ENCODE measurements around the gene LATS2. TPM values are rescaled to one million over a fixed set of nuclear protein-coding genes. Genes with fewer than 3 reads are reported as not detected.

LATS2 gene
- total RNA-seq, 2 experiments from 2014 or later, result 11.2 to 11.8 TPM

DNA sequence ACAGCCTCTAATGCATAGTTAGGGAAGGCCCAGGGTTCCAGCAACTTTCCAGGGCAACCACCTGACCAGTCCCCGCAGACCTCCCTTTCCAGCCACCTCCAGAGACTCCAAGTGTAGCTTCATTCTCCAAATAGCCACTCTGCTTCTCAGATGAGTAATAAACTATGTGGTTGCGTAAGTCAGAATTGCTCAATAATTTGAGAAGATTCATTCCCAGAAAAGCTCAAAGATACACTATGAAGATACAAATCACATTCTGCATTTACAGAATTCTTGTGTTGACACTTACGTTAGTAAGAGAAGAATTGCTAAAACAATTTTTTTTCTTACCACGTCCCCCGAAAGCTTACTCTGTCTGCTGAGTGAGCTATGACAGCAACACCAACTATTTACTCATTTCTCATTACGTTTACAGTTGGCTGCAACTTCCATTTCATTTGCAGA, 8.2 kb upstream of the LATS2 start:
- no peak for DNase-seq
- no peak overlapping the region for H3K4me3 Mint-ChIP-seq
- ChIA-PET CTCF (no interaction called here), POLR2A (no interaction called here)
- H3K4me1 Mint-ChIP-seq, result peaks cover 28% of the 10 kb centered on the region
- no peaks in the 10 kb centered on the region for H3K9me3 Mint-ChIP-seq
- no peaks in the 10 kb centered on the region for H3K36me3 Mint-ChIP-seq (ENCODE audit: low read depth)
- peak overlapping the region; percentile 31 for H3K27ac Mint-ChIP-seq
- no peaks in the 10 kb centered on the region for H3K27me3 Mint-ChIP-seq

DNA sequence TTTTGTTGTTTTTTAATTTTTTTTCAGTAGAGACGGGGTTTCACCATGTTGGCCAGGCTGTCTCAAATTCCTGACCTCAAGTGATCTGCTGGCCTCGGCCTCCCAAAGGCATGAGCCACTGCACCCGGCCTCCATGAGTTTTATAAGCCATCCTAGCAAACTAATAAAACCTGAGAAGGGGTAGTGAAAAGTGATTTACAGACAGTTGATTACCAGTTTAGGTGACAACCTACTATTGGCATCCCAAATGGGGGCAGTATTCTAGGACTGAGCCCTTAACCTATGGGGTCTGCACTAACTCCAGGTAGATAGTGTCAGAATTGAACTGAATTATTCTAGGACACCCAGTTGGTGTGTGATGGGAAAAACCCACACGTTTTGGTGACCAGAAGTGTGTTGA, 6.5 kb upstream of the LATS2 start:
- H3K4me1 Mint-ChIP-seq, result peaks cover 20% of the 10 kb centered on the region
- POLR2A ChIA-PET, result no interaction called here
- H3K9me3 Mint-ChIP-seq, result no peaks in the 10 kb centered on the region
- H3K27ac Mint-ChIP-seq, result no peak overlapping the region
- no peak for DNase-seq
- no peak overlapping the region for H3K4me3 Mint-ChIP-seq
- CTCF ChIA-PET, result no interaction called here
- no peaks in the 10 kb centered on the region for H3K36me3 Mint-ChIP-seq (ENCODE audit: low read depth)
- H3K27me3 Mint-ChIP-seq, result peaks cover 7% of the 10 kb centered on the region

DNA sequence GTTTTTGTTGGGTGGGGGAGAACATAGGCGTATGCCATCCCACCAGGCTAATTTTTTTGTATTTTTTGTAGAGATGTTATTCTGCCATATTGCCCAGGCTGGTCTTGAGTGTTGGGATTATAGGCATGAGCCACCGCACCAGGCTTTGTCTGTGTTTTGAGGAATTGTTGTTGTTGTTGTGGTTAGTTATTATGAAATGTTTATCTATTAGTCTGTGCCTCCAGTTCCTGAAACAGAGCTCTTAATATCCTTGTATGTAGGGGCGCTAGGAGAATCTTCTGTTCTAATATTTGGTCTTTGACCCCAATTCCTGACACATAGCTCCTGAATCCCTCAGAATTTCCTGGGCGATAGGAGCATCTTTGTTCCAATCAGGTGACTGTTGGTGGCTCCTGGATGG, 5.6 kb upstream of the LATS2 start:
- no peaks in the 10 kb centered on the region for H3K36me3 Mint-ChIP-seq (ENCODE audit: low read depth)
- no peak for DNase-seq
- POLR2A ChIA-PET, result no interaction called here
- H3K27me3 Mint-ChIP-seq, result peaks cover 11% of the 10 kb centered on the region
- CTCF ChIA-PET, result interaction anchor here (1.0 kb wide), 1 partner anchor 123 kb away, joined by 3 read pairs; no protein-coding TSS in a partner anchor
- no peak overlapping the region for H3K4me3 Mint-ChIP-seq
- peaks cover 20% of the 10 kb centered on the region for H3K4me1 Mint-ChIP-seq
- H3K9me3 Mint-ChIP-seq, result no peaks in the 10 kb centered on the region
- no peak overlapping the region for H3K27ac Mint-ChIP-seq

DNA sequence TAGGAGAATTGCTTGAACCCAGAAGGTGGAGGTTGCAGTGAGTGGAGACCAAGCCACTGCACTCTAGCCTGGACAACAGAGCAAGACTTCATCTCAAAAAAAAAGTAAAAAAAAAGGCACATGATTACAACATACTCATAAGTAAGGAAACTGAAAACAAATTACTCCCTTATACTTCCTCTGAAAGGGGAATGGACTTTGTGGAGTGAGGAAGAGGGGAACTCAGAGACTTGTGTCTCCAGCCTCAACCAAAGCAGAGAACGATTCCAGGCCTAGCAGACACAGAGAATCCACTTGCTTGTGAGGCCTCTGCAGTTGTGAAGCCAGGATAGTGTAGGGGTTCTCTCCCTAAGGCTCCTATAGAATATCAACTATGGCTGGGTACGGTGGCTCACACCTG, 4.3 kb upstream of the LATS2 start:
- no peaks in the 10 kb centered on the region for H3K36me3 Mint-ChIP-seq (ENCODE audit: low read depth)
- ChIA-PET CTCF (no interaction called here), POLR2A (no interaction called here)
- no peak overlapping the region for H3K27ac Mint-ChIP-seq
- no peak overlapping the region for H3K4me3 Mint-ChIP-seq
- H3K9me3 Mint-ChIP-seq, result no peaks in the 10 kb centered on the region
- no peak for DNase-seq
- peaks cover 12% of the 10 kb centered on the region for H3K4me1 Mint-ChIP-seq
- H3K27me3 Mint-ChIP-seq, result peaks cover 14% of the 10 kb centered on the region

DNA sequence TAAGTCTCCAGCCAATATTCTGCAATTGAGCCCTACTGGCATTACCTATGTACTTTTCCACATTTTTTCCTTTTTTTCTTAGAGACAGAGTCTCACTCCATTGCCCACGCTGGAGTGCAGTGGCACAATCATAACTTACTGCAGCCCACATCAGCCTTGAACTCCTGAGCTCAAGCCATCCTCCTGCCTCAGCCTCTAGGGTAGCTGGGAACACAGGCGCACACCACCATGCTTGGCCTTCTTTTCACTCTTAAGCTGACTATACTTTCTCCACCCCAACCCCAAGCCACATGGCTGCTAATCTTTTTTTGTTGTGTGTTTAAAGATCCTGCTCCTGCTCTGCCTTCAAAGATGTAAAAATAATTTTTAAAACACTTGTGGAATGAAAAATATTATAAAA, 1.6 kb upstream of the LATS2 start:
- ChIA-PET POLR2A (interaction anchor here (3.7 kb wide), 1 partner anchor 114 kb away, joined by 13 read pairs; the partner anchor contains the start of genes MRPL57 and SKA3), CTCF (no interaction called here)
- no peak for DNase-seq
- Mint-ChIP-seq H3K27ac (no peak overlapping the region), H3K4me1 (peaks cover 16% of the 10 kb centered on the region), H3K36me3 (ENCODE audit: low read depth) (no peaks in the 10 kb centered on the region), H3K4me3 (no peak overlapping the region), H3K27me3 (peaks cover 30% of the 10 kb centered on the region), H3K9me3 (no peaks in the 10 kb centered on the region)

DNA sequence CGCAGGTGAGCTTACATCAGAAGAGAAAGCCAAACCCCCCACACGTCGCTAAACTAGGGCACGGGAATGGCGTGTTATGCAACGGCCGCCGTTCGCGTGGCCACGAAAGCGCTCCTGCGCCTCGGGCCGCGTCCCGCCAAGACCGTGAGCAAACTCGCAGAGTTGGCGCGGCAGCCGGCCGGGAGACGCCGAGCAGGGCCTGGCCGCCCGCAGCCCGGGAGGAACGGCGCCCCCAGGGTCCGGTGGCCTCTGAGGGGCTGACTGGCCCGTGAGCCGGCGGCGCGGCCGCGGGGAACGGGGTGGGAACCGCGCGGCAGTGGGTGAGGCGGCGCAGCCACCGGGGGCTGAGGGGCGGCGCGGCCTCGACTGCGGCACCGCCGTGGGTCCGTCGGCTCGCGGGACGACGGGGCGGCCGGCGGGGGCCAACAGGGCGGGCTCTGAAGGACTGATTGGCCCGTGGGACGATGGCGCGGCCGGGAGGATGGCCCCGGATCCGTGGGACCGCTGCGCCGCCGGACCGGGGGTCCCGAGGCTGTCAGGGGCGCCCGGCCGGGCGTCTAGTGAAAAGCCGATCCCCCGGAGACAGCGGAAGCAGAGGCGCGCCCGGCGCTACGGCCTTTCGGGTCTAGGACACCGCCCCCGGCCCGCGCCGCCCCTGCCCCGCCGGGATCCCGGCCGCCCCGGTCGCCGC, 903 bp downstream of the LATS2 start:
- Mint-ChIP-seq H3K4me3 (peak overlapping the region; percentile 67), H3K9me3 (no peaks in the 10 kb centered on the region), H3K27ac (no peak overlapping the region), H3K27me3 (peaks cover 32% of the 10 kb centered on the region), H3K36me3 (ENCODE audit: low read depth) (no peaks in the 10 kb centered on the region), H3K4me1 (peaks cover 16% of the 10 kb centered on the region)
- DNase-seq, result no peak
- POLR2A ChIA-PET, result interaction anchor here (1.1 to 3.7 kb wide), 5 partner anchors 11 to 116 kb away, joined by 3 to 13 read pairs (median 5); partner anchors contain the start of genes MRPL57 and SKA3
- CTCF ChIA-PET, result no interaction called here

DNA sequence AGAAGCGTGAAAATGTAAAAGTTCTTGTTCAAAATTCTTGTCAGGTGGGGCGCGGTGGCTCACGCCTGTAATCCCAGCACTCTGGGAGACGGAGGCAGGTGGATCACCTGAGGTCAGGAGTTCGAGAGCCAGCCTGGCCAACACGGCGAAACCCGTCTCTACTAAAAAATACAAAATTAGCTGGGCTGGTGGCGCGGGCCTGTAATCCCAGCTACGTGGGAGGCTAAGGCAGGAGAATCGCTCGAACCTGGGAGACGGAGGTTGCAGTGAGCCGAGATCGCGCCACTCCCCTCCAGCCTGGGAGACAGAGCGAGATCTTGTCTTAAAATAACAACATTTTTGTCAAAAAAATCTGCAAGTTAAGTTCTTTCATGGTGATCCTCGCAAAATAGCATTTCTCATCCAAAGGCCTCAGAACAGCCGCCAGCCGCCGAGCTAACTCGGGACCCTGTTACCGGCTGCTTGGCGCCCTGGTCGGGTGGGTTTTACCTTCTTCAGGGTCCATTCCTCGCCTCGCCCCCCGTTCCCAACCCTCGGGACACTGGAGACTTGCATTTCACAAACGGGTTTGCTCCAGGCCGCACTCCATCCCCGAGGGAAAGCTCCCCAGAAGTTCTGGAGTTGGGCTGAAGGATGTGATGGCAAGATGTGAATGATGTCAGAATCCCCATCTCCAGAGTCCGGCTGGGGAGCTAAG, 1.6 kb downstream of the LATS2 start:
- ChIA-PET CTCF (no interaction called here), POLR2A (interaction anchor here (1.4 to 3.7 kb wide), 3 partner anchors 12 to 117 kb away, joined by 5 to 13 read pairs (median 6); partner anchors contain the start of genes MRPL57 and SKA3)
- peaks cover 16% of the 10 kb centered on the region for H3K4me1 Mint-ChIP-seq
- H3K4me3 Mint-ChIP-seq, result peak overlapping the region; percentile 67
- H3K27me3 Mint-ChIP-seq, result peaks cover 34% of the 10 kb centered on the region
- no peak for DNase-seq
- H3K9me3 Mint-ChIP-seq, result no peaks in the 10 kb centered on the region
- H3K36me3 Mint-ChIP-seq (ENCODE audit: low read depth), result no peaks in the 10 kb centered on the region
- H3K27ac Mint-ChIP-seq, result no peak overlapping the region

DNA sequence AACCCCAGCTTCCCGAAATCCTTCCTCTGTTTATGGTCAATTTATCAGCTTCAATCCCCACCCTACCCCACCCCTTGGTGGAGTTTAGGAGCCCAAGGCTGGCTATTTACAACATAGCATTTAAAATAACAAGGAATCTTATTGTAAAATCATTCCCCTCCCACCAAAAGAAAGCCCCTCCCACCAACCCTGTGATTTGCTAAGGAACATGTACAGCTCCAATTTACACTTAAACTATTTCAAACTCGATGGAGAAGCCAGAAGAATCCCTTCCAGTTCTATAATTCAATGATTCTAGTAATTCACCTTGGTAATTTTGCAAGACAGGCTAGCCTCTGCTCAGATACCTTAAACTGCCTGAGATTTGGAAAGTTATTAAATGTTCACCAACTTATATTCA, 3.0 kb downstream of the LATS2 start:
- Mint-ChIP-seq H3K36me3 (ENCODE audit: low read depth) (no peaks in the 10 kb centered on the region), H3K9me3 (no peaks in the 10 kb centered on the region), H3K27ac (no peak overlapping the region), H3K4me3 (no peak overlapping the region), H3K27me3 (peaks cover 29% of the 10 kb centered on the region), H3K4me1 (peaks cover 17% of the 10 kb centered on the region)
- no peak for DNase-seq
- ChIA-PET POLR2A (interaction anchor here (0.6 to 0.8 kb wide), 2 partner anchors 46 to 118 kb away, joined by 3 read pairs; partner anchors contain the start of genes MRPL57 and SKA3), CTCF (no interaction called here)

DNA sequence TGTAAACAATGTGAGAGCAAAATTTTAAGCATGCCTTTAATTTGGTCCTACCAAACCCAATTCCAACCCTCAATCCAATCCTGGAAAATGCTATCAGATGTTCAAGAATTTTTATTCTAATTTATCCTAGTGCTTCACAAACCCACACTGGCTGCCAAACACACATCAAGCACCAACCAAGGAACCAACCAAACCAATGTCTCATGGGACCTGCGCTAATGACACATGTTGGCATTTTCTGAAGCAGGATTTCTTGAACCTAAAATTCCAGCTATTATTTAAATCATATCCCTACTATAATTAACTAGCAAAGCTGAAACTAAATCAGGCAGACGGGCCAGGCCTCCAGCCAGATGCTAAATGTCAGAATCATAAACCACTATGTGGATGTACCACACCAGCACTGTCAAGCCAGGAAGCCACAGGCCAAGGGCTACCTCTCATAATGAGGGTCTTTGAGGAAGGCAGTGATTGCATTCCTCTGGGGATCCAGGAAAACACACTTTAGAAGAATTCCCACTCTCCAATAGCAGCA, 5.8 kb downstream of the LATS2 start:
- peaks cover 18% of the 10 kb centered on the region for H3K4me1 Mint-ChIP-seq
- H3K27me3 Mint-ChIP-seq, result peaks cover 20% of the 10 kb centered on the region
- no peaks in the 10 kb centered on the region for H3K9me3 Mint-ChIP-seq
- H3K36me3 Mint-ChIP-seq (ENCODE audit: low read depth), result no peaks in the 10 kb centered on the region
- ChIA-PET POLR2A (no interaction called here), CTCF (no interaction called here)
- DNase-seq, result no peak
- H3K27ac Mint-ChIP-seq, result no peak overlapping the region
- H3K4me3 Mint-ChIP-seq, result no peak overlapping the region

DNA sequence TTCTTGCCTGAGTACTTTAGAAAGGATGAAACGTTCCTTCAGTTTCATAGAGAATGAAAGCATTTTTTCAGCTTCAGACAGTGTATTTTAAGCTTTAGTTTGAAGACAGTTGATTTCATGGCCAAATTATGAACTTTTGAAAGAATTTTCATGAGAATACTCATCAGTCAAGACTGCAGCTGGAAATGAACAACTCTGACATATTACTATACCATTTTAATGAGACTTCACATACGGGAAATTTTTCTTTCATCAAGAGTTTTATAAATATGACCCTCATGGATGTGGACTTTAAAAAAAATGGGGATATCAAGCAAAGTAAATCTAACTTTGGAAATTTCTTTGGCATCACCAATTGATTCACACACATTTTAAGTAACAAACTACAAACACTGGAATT, 6.4 kb downstream of the LATS2 start:
- no peak for DNase-seq
- peaks cover 17% of the 10 kb centered on the region for H3K27me3 Mint-ChIP-seq
- peaks cover 17% of the 10 kb centered on the region for H3K4me1 Mint-ChIP-seq
- no peaks in the 10 kb centered on the region for H3K36me3 Mint-ChIP-seq (ENCODE audit: low read depth)
- POLR2A ChIA-PET, result no interaction called here
- H3K9me3 Mint-ChIP-seq, result no peaks in the 10 kb centered on the region
- CTCF ChIA-PET, result no interaction called here
- H3K27ac Mint-ChIP-seq, result no peak overlapping the region
- H3K4me3 Mint-ChIP-seq, result no peak overlapping the region

DNA sequence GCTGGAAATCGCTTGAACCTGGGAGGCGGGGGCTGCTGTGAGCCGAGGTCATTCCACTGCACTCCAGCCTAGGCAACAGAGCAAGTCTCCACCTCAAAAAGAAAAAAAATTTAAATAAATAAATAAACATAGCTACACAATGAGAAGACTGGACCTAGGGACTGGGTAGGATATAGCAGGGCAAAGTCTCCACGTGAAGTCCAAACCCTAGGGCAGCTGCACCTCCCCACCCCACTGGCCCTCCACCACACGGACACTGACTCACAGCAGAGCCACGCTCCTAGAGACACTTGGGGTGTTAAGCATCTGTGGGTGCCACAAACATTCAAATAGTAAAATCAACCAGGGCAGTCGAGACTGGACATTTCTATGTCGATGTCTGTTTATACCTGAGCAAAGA, 7.1 kb downstream of the LATS2 start:
- H3K9me3 Mint-ChIP-seq, result no peaks in the 10 kb centered on the region
- no peaks in the 10 kb centered on the region for H3K36me3 Mint-ChIP-seq (ENCODE audit: low read depth)
- H3K27me3 Mint-ChIP-seq, result peaks cover 10% of the 10 kb centered on the region
- peaks cover 13% of the 10 kb centered on the region for H3K4me1 Mint-ChIP-seq
- no peak overlapping the region for H3K27ac Mint-ChIP-seq
- ChIA-PET POLR2A (no interaction called here), CTCF (no interaction called here)
- no peak for DNase-seq
- no peak overlapping the region for H3K4me3 Mint-ChIP-seq

DNA sequence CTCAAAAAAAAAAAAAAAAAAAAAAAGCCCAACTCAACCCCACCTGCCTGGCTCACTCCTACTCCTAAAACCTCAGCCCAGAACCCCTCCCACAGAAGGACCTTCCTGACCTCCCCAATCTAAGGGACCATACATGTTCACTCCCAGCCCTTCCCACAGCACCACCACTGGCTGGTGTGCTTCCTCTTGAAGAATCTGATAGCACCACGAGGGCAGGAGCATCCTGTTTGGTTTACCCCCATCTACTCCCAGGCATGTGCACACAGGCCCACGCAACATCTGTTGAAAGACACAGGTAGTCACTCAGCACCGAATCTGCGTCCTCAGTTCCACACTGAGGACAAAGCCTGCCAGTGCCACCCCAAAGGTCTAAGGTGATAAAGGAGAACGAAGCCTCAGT, 8.2 kb downstream of the LATS2 start:
- no peak for DNase-seq
- peaks cover 11% of the 10 kb centered on the region for H3K4me1 Mint-ChIP-seq
- H3K9me3 Mint-ChIP-seq, result no peaks in the 10 kb centered on the region
- ChIA-PET POLR2A (no interaction called here), CTCF (interaction anchor here (0.6 kb wide), 1 partner anchor 9 kb away, joined by 4 read pairs; no protein-coding TSS in a partner anchor)
- peaks cover 4% of the 10 kb centered on the region for H3K27me3 Mint-ChIP-seq
- no peak overlapping the region for H3K27ac Mint-ChIP-seq
- no peaks in the 10 kb centered on the region for H3K36me3 Mint-ChIP-seq (ENCODE audit: low read depth)
- H3K4me3 Mint-ChIP-seq, result no peak overlapping the region

DNA sequence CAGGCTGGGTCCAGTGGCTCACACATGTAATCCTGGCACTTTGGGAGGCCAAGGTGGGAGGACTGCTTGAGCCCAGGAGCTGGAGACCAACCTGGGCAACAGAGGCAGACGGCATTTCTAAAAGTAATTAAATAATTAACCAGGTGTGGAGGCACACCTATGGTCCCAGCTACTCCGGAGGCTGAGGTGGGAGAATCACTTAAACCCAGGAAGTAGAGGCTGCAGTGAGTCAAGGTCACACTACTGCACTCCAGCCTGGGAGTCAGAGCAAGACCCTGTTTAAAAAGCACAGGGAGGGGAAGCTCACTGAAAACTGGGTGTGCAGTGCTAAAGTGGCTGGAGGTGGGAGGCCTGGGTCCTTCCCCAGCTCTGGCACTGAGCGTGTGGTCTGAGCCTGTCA, 9.7 kb downstream of the LATS2 start:
- no peak overlapping the region for H3K4me3 Mint-ChIP-seq
- H3K9me3 Mint-ChIP-seq, result no peaks in the 10 kb centered on the region
- no peak overlapping the region for H3K27ac Mint-ChIP-seq
- H3K27me3 Mint-ChIP-seq, result peaks cover 3% of the 10 kb centered on the region
- peaks cover 11% of the 10 kb centered on the region for H3K4me1 Mint-ChIP-seq
- no peaks in the 10 kb centered on the region for H3K36me3 Mint-ChIP-seq (ENCODE audit: low read depth)
- CTCF ChIA-PET, result no interaction called here
- DNase-seq, result no peak
- POLR2A ChIA-PET, result interaction anchor here (0.9 kb wide), 1 partner anchor 29 kb away, joined by 3 read pairs; no protein-coding TSS in a partner anchor

All from activated CD4-positive, alpha-beta memory T cell treated with anti-CD3 and anti-CD28 coated beads, Interleukin-2, amount 10 ng/mL, durations not matched to agents 7 days and 5 days (primary cell).